Calu3 (cell line): ENCODE results near the gene FAM20C. TPM values are rescaled to one million over a fixed set of nuclear protein-coding genes. Genes with fewer than 3 reads are reported as not detected.
"Not testable (repeated sequence)": the region's sequence is repeated elsewhere in the genome, so short reads cannot be mapped to it uniquely, and the experiment has no call there.

Experiments used
- BruUV-seq: library from RNA; stranded (reverse); fragments of 400-500 nt; replicated peaks from 2 replicates; lab custom pipeline; 2021; lab: Mats Ljungman, UMichigan
- CTCF ChIA-PET: fragments of 300-600 bp; sonication (Branson Sonifier 250); formaldehyde crosslinking; loops from one replicate; lab custom pipeline; 2022; ENCODE audit warnings: antibody characterized with exemption; lab: Charles Lee
- DNase-seq: peaks from one replicate; pipeline ENCODE4 v3.0.0; 2022
- H3K27ac Mint-ChIP-seq: one replicate; pipeline ENCODE4 v1.8.0; 2022; ENCODE audit warnings: mixed read lengths; ENCODE audit not compliant: unreplicated experiment
- H3K27me3 Mint-ChIP-seq: one replicate; pipeline ENCODE4 v1.8.0; 2022; ENCODE audit warnings: mixed read lengths; ENCODE audit not compliant: unreplicated experiment
- H3K36me3 Mint-ChIP-seq: one replicate; pipeline ENCODE4 v1.8.0; 2022; ENCODE audit warnings: mild to moderate bottlenecking, moderate library complexity, mixed read lengths; ENCODE audit not compliant: insufficient read depth, unreplicated experiment
- H3K4me1 Mint-ChIP-seq: one replicate; pipeline ENCODE4 v1.8.0; 2022; ENCODE audit warnings: mild to moderate bottlenecking, low read depth, mixed read lengths; ENCODE audit not compliant: unreplicated experiment
- H3K4me3 Mint-ChIP-seq: one replicate; pipeline ENCODE4 v1.8.0; 2022; ENCODE audit warnings: mild to moderate bottlenecking, low read depth, moderate library complexity, mixed read lengths; ENCODE audit not compliant: unreplicated experiment
- H3K9me3 Mint-ChIP-seq: one replicate; pipeline ENCODE4 v1.8.0; 2022; ENCODE audit warnings: low read depth, mixed read lengths; ENCODE audit not compliant: unreplicated experiment
- intact Hi-C: fragments of 100-400 bp; cut with micrococcal nuclease; formaldehyde crosslinking; loops from one replicate; pipeline ENCODE4 v1.10.0; 2022; ENCODE audit not compliant: unreplicated experiment
- total RNA-seq: library from RNA; stranded (reverse); gene quantifications from 2 replicates; pipeline ENCODE4 v1.2.3, GENCODE V29; 2022
- TF ChIP-seq, protein P1 (sequence below): fragments of 200-600 bp; IDR thresholded peaks from one replicate; pipeline ENCODE4 v1.8.0; 2022; ENCODE audit warnings: antibody characterized with exemption; ENCODE audit not compliant: unreplicated experiment

The FAM20C gene
- total RNA-seq, 1 experiment from 2014 or later = 9.1 TPM

DNA sequence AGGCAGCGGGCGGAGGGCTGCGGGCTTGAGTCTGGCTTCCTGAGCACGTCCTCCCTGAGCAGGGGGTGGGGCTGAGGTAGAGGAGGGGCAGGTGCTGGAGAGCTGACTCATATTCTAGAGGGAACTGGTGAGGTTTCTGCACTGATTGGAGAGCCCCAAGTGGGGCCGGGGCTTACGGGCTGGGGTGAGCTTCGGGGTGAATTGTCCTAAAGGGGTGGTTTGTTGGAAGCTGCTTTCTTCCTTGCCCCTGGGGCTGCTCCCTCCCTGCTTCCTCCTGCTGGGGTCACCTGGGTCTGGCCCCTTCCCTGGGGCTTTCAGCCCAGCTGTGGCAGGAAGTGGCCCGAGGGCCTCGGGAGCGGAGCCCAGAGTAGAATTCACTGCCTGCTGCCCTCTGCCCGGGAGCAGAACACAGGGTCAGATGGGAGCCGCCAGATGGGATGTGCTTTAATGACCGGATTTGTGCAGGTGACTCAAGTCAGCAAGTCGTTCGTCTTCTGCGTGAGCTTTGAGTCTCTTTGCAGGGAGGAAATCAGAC is 48.6 kb downstream of the FAM20C start:
- intact Hi-C loops = no loop called here
- BruUV-seq = no TSS peak
- Mint-ChIP-seq H3K36me3 (no peaks in the 10 kb centered on the region), H3K4me1 (no peaks in the 10 kb centered on the region), H3K4me3 (no peak overlapping the region), H3K27ac (no peak overlapping the region), H3K27me3 (no peaks in the 10 kb centered on the region), H3K9me3 (no peaks in the 10 kb centered on the region)
- TF ChIP-seq, protein P1, sequence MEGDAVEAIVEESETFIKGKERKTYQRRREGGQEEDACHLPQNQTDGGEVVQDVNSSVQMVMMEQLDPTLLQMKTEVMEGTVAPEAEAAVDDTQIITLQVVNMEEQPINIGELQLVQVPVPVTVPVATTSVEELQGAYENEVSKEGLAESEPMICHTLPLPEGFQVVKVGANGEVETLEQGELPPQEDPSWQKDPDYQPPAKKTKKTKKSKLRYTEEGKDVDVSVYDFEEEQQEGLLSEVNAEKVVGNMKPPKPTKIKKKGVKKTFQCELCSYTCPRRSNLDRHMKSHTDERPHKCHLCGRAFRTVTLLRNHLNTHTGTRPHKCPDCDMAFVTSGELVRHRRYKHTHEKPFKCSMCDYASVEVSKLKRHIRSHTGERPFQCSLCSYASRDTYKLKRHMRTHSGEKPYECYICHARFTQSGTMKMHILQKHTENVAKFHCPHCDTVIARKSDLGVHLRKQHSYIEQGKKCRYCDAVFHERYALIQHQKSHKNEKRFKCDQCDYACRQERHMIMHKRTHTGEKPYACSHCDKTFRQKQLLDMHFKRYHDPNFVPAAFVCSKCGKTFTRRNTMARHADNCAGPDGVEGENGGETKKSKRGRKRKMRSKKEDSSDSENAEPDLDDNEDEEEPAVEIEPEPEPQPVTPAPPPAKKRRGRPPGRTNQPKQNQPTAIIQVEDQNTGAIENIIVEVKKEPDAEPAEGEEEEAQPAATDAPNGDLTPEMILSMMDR = no peak
- CTCF ChIA-PET = no interaction called here
- DNase-seq = peak; percentile 59

DNA sequence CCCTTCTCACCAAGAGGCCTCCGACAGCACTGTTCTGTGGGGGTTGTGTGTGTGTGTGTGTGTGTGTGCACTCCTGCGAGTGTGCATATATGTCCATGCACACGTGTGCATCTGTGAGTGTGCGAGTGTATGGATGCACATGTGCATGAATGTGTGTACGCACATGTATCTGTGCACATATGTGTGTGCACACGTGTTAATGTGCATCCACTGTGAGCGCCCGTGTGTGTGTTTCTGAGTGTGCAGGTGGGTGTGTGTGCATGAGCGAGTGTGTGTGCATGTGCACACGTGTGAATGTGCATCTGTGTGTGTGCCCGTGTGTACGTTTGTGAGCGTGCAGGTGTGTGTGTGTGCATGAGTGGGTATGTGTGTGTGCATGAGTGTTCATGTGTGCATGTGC is 49.1 kb downstream of the FAM20C start:
- no peak overlapping the region for H3K4me3 Mint-ChIP-seq
- no peak overlapping the region for H3K27ac Mint-ChIP-seq
- H3K9me3 Mint-ChIP-seq = no peaks in the 10 kb centered on the region
- no peaks in the 10 kb centered on the region for H3K36me3 Mint-ChIP-seq
- no peak for DNase-seq
- CTCF ChIA-PET = no interaction called here
- no TSS peak for BruUV-seq
- H3K27me3 Mint-ChIP-seq = no peaks in the 10 kb centered on the region
- H3K4me1 Mint-ChIP-seq = no peaks in the 10 kb centered on the region
- intact Hi-C loops = no loop called here
- TF ChIP-seq, protein P1 = no peak

DNA sequence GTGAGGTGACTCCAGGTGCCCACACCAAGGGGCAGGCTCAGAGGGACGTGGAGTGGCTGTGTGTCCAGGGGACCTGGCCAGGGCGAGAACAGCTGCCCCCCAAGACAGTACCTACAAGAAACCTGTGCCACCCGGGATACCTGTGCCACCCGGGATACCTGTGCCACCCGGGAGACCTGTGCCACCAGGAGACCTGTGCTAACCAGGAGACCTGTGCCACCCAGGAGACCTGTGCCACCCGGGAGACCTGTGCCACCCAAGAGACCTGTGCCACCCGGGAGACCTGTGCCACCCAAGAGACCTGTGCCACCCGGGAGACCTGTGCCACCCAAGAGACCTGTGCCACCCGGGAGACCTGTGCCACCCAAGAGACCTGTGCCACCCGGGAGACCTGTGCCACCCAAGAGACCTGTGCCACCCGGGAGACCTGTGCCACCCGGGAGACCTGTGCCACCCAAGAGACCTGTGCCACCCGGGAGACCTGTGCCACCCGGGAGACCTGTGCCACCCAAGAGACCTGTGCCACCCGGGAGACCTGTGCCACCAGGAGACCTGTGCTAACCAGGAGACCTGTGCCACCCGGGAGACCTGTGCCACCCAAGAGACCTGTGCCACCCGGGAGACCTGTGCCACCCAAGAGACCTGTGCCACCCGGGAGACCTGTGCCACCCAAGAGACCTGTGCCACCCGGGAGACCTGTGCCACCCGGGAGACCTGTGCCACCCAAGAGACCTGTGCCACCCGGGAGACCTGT is 50.6 kb downstream of the FAM20C start:
- H3K9me3 Mint-ChIP-seq, H3K27ac Mint-ChIP-seq, H3K36me3 Mint-ChIP-seq, H3K27me3 Mint-ChIP-seq, H3K4me1 Mint-ChIP-seq, BruUV-seq, H3K4me3 Mint-ChIP-seq, intact Hi-C loops, DNase-seq: not testable (repeated sequence)
- CTCF ChIA-PET = interaction anchor here (1.7 kb wide), 1 partner anchor 8 kb away, joined by 3 read pairs; no protein-coding TSS in a partner anchor

GRCh38 chr7:243580-243978 is 51.2 kb downstream of the FAM20C start:
- BruUV-seq, H3K27ac Mint-ChIP-seq, H3K4me1 Mint-ChIP-seq, H3K36me3 Mint-ChIP-seq, intact Hi-C loops, H3K4me3 Mint-ChIP-seq, H3K9me3 Mint-ChIP-seq, H3K27me3 Mint-ChIP-seq, DNase-seq: not testable (repeated sequence)
- CTCF ChIA-PET = interaction anchor here (1.7 kb wide), 1 partner anchor 8 kb away, joined by 3 read pairs; no protein-coding TSS in a partner anchor

DNA sequence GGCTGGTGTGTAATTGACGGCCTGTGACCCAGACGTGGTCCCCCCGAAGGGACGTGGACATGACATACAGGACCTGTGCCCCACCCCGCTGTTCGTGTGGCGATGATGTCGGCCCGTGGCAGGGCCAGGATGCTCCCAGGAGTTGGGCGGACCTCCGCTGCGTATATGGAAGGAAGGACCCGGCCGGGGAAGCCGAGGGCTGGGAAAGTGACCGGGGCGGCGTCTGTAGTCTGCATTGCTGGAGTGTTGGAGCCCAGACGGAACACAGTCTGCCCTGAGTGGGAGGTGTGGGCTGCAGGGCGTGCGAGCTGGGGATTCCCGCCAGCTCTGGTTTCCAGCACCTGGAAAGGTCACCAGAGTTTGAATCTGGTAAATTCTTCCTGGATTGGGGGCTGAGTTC is 52.6 kb downstream of the FAM20C start:
- intact Hi-C loops = no loop called here
- TF ChIP-seq, protein P1 = no peak
- no peak for DNase-seq
- Mint-ChIP-seq H3K27ac (no peak overlapping the region), H3K4me3 (no peak overlapping the region), H3K36me3 (no peaks in the 10 kb centered on the region), H3K27me3 (peaks cover 11% of the 10 kb centered on the region), H3K9me3 (no peaks in the 10 kb centered on the region), H3K4me1 (no peaks in the 10 kb centered on the region)
- CTCF ChIA-PET = interaction anchor here (1.7 kb wide), 1 partner anchor 10 kb away, joined by 3 read pairs; no protein-coding TSS in a partner anchor
- BruUV-seq = no TSS peak
